Prostate gland (tissue), 2 donors: Measurements from ENCODE around the gene SLAMF7.

Experiments used
- CTCF ChIP-seq, 4 experiments: fragments of 200-600 bp in 2 of 4; fragments of 450-650 bp in 2 of 4; sonication (generic) in 2 of 4; IDR thresholded peaks; 1 replicate in 3 of 4; 2 replicates in 1 of 4; pipeline ENCODE4 v1.5.1; 2016 to 2019; ENCODE audit warnings: antibody characterized with exemption in 4 of 4, mild to moderate bottlenecking in 2 of 4, moderate library complexity in 2 of 4
- POLR2A ChIP-seq: fragments of 450-650 bp; IDR thresholded peaks from one replicate; pipeline ENCODE4 v1.6.1; 2016; ENCODE audit warnings: antibody characterized with exemption, mild to moderate bottlenecking
- POLR2AphosphoS5 ChIP-seq: sonication (generic); formaldehyde crosslinking; IDR thresholded peaks from one replicate; pipeline ENCODE4 v1.6.1; 2017; ENCODE audit warnings: antibody characterized with exemption

- TF ChIP-seq POLR2AphosphoS5 (no peak), CTCF (IDR thresholded peaks at IDR 0.05) (peak in 1 of 4 experiments; percentile 35), POLR2A (no peak)
Observed at GRCh38 chr1:160768295-160768657, 29.2 kb downstream of the SLAMF7 start.
